ENCODE results near the gene GPHA2. TPM values are rescaled to one million over a fixed set of nuclear protein-coding genes. Genes with fewer than 3 reads are reported as not detected.

GPHA2 gene
- total and polyA plus RNA-seq, 9 donors: 0.45 to 1.6 (median 0.72) TPM; not detected in 2

DNA sequence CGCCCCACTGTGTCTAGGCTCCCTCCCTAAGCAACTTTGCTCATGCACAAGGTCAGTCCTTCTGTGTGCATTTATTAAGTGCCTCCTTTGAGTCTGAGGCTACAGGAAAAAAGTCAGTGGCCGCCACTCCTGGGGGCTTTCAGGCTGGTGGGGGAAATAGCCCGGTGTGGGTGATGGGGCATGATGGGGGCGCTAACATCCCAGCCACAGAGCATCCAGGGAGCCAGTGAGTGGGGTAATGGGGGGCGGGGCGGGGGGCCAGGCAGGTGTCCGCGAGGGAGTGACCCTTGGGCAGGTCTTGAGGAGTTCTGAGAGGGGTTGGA, 47.3 kb downstream of the GPHA2 start:
- intact Hi-C loops (cut with DNase I): loop anchor here in 2 of 4 donors (2.0 to 5.0 kb wide), 2 partner anchors 41 to 44 kb away; partner anchors contain the start of gene CDC42BPG (in 1 of the 2)
- Histone ChIP-seq H3K9me3 (no peaks in the 10 kb centered on the region), H3K4me1 (ENCODE audit: insufficient read depth) (peaks cover 1% of the 10 kb centered on the region), H3K4me3 (no peak overlapping the region), H3K36me3 (no peaks in the 10 kb centered on the region), H3K27me3 (no peaks in the 10 kb centered on the region), H3K27ac (no peak overlapping the region)
- TF ChIP-seq, protein P1, sequence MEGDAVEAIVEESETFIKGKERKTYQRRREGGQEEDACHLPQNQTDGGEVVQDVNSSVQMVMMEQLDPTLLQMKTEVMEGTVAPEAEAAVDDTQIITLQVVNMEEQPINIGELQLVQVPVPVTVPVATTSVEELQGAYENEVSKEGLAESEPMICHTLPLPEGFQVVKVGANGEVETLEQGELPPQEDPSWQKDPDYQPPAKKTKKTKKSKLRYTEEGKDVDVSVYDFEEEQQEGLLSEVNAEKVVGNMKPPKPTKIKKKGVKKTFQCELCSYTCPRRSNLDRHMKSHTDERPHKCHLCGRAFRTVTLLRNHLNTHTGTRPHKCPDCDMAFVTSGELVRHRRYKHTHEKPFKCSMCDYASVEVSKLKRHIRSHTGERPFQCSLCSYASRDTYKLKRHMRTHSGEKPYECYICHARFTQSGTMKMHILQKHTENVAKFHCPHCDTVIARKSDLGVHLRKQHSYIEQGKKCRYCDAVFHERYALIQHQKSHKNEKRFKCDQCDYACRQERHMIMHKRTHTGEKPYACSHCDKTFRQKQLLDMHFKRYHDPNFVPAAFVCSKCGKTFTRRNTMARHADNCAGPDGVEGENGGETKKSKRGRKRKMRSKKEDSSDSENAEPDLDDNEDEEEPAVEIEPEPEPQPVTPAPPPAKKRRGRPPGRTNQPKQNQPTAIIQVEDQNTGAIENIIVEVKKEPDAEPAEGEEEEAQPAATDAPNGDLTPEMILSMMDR (IDR thresholded peaks at IDR 0.05): no peak
- TF ChIP-seq EP300 (IDR thresholded peaks at IDR 0.05): no peak
- no peak for TF ChIP-seq POLR2A (IDR thresholded peaks at IDR 0.05)
- no peak for DNase-seq
- 62 to 69% (median 68%) methylated on average over 8 of the region's 8 CpGs for WGBS, 3 donors

GRCh38 chr11:64887757-64888405, 47.8 kb downstream of the GPHA2 start:
- H3K36me3 ChIP-seq: no peaks in the 10 kb centered on the region
- H3K9me3 ChIP-seq: no peaks in the 10 kb centered on the region
- TF ChIP-seq POLR2A (IDR thresholded peaks at IDR 0.05) (no peak), EP300 (IDR thresholded peaks at IDR 0.05) (no peak)
- TF ChIP-seq, protein P1 (IDR thresholded peaks at IDR 0.05): peak; percentile 90 to 96 (median 95)
- H3K27me3 ChIP-seq: no peaks in the 10 kb centered on the region
- peaks cover 1% of the 10 kb centered on the region for H3K4me1 ChIP-seq (ENCODE audit: insufficient read depth)
- intact Hi-C loops (cut with DNase I): loop anchor here in 2 of 4 donors (2.0 to 5.0 kb wide), 2 partner anchors 41 to 43 kb away; partner anchors contain the start of gene CDC42BPG (in 1 of the 2)
- no peak overlapping the region for H3K4me3 ChIP-seq
- 15 to 21% (median 17%) methylated on average over 33 to 34 of the region's 34 CpGs for WGBS, 3 donors
- peak; percentile 69 to 88 (median 82) for DNase-seq
- no peak overlapping the region for H3K27ac ChIP-seq

GRCh38 chr11:64887234-64887756, 48.4 kb downstream of the GPHA2 start:
- intact Hi-C loops (cut with DNase I): loop anchor here in 1 of 4 donors (5.0 kb wide), 1 partner anchor 40 kb away; no protein-coding TSS in a partner anchor
- no peaks in the 10 kb centered on the region for H3K36me3 ChIP-seq
- H3K9me3 ChIP-seq: no peaks in the 10 kb centered on the region
- DNase-seq: no peak
- TF ChIP-seq EP300 (IDR thresholded peaks at IDR 0.05) (no peak), POLR2A (IDR thresholded peaks at IDR 0.05) (no peak)
- TF ChIP-seq, protein P1 (IDR thresholded peaks at IDR 0.05): no peak
- H3K4me1 ChIP-seq (ENCODE audit: insufficient read depth): peaks cover 1% of the 10 kb centered on the region
- WGBS, 3 donors: 78 to 85% (median 81%) methylated on average over 8 of the region's 8 CpGs
- no peaks in the 10 kb centered on the region for H3K27me3 ChIP-seq
- H3K27ac ChIP-seq: no peak overlapping the region
- H3K4me3 ChIP-seq: no peak overlapping the region

DNA sequence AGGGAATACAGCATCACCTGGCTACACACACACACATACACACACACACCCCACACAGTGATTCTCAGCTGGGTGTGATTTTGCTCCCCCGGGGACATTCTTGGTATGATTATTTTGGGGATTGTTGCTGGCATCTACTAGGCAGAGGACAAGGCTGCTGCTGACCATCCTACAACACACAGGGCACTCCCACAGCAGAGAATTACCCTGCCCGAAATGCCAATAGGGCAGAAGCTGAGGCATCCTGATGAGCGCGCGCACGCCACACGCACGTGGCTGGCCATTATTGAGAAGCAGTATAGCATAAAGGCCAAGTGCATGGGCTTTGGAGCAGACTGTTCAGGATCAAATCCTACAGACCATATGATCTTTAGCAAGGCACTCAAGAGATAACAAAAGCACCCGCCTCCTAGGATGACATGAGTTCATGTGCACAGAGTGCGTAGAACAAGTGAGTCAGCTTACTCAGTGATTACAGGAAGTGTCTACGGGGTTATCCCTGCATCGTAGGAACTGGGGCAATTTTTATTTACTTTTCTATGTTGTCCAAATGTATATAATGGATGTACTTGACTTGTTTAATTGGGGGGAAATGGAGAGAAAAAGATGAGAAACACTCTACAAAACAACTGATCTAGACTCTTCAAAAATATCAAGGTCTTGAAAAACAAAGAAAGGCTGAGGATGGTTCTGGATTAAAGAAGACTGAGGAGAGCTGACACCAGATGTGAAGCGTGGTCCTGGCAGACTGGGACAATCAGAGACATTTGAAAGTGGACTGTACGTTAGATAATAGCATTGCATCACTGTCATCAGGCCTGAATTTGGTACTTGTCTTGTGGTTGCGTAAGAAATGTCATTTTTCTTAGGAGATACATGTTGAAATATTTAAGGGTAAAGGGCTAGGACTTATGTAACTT, 50.1 kb downstream of the GPHA2 start:
- TF ChIP-seq POLR2A (IDR thresholded peaks at IDR 0.05) (no peak), EP300 (IDR thresholded peaks at IDR 0.05) (no peak)
- TF ChIP-seq, protein P1 (IDR thresholded peaks at IDR 0.05): no peak
- 81 to 86% (median 84%) methylated on average over 15 of the region's 15 CpGs for WGBS, 3 donors
- no peak overlapping the region for H3K4me3 ChIP-seq
- peaks cover 1% of the 10 kb centered on the region for H3K4me1 ChIP-seq (ENCODE audit: insufficient read depth)
- H3K27me3 ChIP-seq: no peaks in the 10 kb centered on the region
- H3K36me3 ChIP-seq: no peaks in the 10 kb centered on the region
- no peaks in the 10 kb centered on the region for H3K9me3 ChIP-seq
- no peak overlapping the region for H3K27ac ChIP-seq
- intact Hi-C loops (cut with DNase I): loop anchor here in 1 of 4 donors (5.0 kb wide), 1 partner anchor 38 kb away; no protein-coding TSS in a partner anchor
- DNase-seq: no peak

Data from ovary (tissue), 9 donors.